Renal cortex interstitium (tissue), 3 donors: ENCODE data around the gene RPL9. TPM values are rescaled to one million over a fixed set of nuclear protein-coding genes. Genes with fewer than 3 reads are reported as not detected.

Experiments used
- polyA plus RNA-seq, 3 donors: library from polyadenylated mRNA; unstranded; fragments of 120-200 nt; gene quantifications; one replicate each; pipeline ENCODE4 v1.2.1, GENCODE V29; 2013; ENCODE audit not compliant: insufficient read length in 3 of 3

Gene RPL9
- polyA plus RNA-seq, 3 donors = 1,209 to 1,790 (median 1,492) TPM

Other genes with a start within 250 kb of the RPL9 start
- gene RFC1, start 92.6 kb downstream of the RPL9 start, polyA plus RNA-seq = 10 to 100 TPM; 71.1 to 77.8 (median 74.3) TPM
- gene KLB, start 52.0 kb downstream of the RPL9 start, polyA plus RNA-seq = under 1 TPM; 0.17 to 0.22 (median 0.17) TPM
- 10 to 100 TPM; 23.4 to 33.9 (median 30.4) TPM for gene LIAS, start 134 bp upstream of the RPL9 start, polyA plus RNA-seq
- gene UGDH, start 68.5 kb upstream of the RPL9 start, polyA plus RNA-seq = 100 to 1,000 TPM in 1 of 3 donors, 10 to 100 TPM in 2; 94.8 to 123 (median 96.3) TPM
- 10 to 100 TPM; 40.3 to 57.8 (median 50.6) TPM for gene SMIM14, start 179.9 kb upstream of the RPL9 start, polyA plus RNA-seq
- gene UBE2K, start 239.2 kb upstream of the RPL9 start, polyA plus RNA-seq = 100 to 1,000 TPM in 1 of 3 donors, 10 to 100 TPM in 2; 85.2 to 103 (median 93.1) TPM